Measurements from ENCODE around the gene GPC5.

DNA sequence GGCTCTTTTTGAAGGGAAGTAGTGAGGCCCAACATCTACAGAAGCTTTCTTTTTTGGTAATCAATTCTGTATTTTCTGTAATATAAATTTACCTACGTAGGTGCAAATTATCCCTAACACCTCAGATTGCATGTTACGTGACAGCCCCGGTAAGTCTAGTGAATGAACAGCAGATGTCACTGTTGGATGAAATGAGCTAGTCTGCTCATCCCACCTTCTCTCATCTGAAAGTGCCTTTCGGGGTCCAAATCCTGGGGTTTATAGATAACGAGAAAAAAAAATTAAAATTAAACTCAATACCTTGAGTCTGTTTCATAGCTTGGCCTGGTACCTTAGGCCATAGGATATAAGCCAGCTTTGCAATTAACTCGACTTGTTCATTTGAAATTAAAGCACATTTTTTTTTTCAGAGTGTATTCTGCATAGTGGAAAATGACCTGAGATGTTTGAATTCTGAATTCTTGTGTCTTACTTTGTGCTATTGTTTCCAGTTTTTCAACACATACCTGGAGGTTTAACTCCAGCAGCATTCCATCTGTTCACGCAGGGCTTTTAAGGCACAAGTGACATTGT, 548.2 kb downstream of the GPC5 start:
- TF ChIP-seq, protein P1, sequence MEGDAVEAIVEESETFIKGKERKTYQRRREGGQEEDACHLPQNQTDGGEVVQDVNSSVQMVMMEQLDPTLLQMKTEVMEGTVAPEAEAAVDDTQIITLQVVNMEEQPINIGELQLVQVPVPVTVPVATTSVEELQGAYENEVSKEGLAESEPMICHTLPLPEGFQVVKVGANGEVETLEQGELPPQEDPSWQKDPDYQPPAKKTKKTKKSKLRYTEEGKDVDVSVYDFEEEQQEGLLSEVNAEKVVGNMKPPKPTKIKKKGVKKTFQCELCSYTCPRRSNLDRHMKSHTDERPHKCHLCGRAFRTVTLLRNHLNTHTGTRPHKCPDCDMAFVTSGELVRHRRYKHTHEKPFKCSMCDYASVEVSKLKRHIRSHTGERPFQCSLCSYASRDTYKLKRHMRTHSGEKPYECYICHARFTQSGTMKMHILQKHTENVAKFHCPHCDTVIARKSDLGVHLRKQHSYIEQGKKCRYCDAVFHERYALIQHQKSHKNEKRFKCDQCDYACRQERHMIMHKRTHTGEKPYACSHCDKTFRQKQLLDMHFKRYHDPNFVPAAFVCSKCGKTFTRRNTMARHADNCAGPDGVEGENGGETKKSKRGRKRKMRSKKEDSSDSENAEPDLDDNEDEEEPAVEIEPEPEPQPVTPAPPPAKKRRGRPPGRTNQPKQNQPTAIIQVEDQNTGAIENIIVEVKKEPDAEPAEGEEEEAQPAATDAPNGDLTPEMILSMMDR (IDR thresholded peaks at IDR 0.05; ENCODE audit: low read depth, low read length), result peak; percentile 87
- no peak for TF ChIP-seq EZH2phosphoT487 (IDR thresholded peaks at IDR 0.05; ENCODE audit: low read depth)

All from OCI-LY3 (cell line).